PC-9 (cell line): ENCODE results near the gene ZBTB1.

Experiments used
- CTCF ChIP-seq: fragments of 200-600 bp; sonication (generic); conservative IDR thresholded peaks from 2 replicates; pipeline ENCODE4 v1.6.1; 2017; ENCODE audit warnings: mixed run types, antibody characterized with exemption, mild to moderate bottlenecking, moderate library complexity
- EZH2 ChIP-seq: fragments of 200-600 bp; sonication (generic); IDR thresholded peaks from 2 replicates; pipeline ENCODE4 v1.8.0; 2017; ENCODE audit warnings: antibody characterized with exemption, low read depth

GRCh38 chr14:64500088-64500487, 4.5 kb upstream of the ZBTB1 start:
- no peak for TF ChIP-seq CTCF
- no peak for TF ChIP-seq EZH2
